Duodenal mucosa (tissue), 2 donors: ENCODE measurements around the gene CARS2.
"Not testable (repeated sequence)": the region's sequence is repeated elsewhere in the genome, so short reads cannot be mapped to it uniquely, and the experiment has no call there.

Experiments used
- H3K27ac ChIP-seq: one replicate; pipeline ENCODE4 v1.7.0; 2013; ENCODE audit warnings: low read depth, low read length
- H3K27me3 ChIP-seq, 2 donors: one replicate each; pipeline ENCODE4 v1.7.0; 2013; ENCODE audit warnings: low read length in 2 of 2, control low read depth in 1 of 2; ENCODE audit not compliant: insufficient read depth in 2 of 2, control insufficient read depth in 1 of 2
- H3K36me3 ChIP-seq, 2 donors: one replicate each; pipeline ENCODE4 v1.7.0; 2013; ENCODE audit warnings: low read length in 2 of 2, control low read depth in 1 of 2; ENCODE audit not compliant: insufficient read depth in 2 of 2, control insufficient read depth in 1 of 2
- H3K4me1 ChIP-seq, 2 donors: one replicate each; pipeline ENCODE4 v1.7.0; 2013; ENCODE audit warnings: low read length in 2 of 2, control low read depth in 1 of 2; ENCODE audit not compliant: insufficient read depth in 2 of 2, control insufficient read depth in 1 of 2
- H3K4me3 ChIP-seq, 2 donors: one replicate each; pipeline ENCODE4 v1.7.0; 2013; ENCODE audit warnings: low read length in 2 of 2, low read depth in 1 of 2
- H3K9ac ChIP-seq, 2 donors: one replicate each; pipeline ENCODE4 v1.7.0; 2013; ENCODE audit warnings: low read length in 2 of 2, low read depth in 1 of 2
- H3K9me3 ChIP-seq, 2 donors: one replicate each; pipeline ENCODE4 v1.7.0; 2013; ENCODE audit warnings: low read length in 2 of 2, control low read depth in 1 of 2; ENCODE audit not compliant: control insufficient read depth in 1 of 2

Gene CARS2

GRCh38 chr13:110684388-110685056, 21.4 kb downstream of the CARS2 start:
- no peaks in the 10 kb centered on the region for H3K9me3 ChIP-seq
- H3K27ac ChIP-seq, result no peak overlapping the region
- H3K27me3 ChIP-seq, result no peaks in the 10 kb centered on the region
- no peak overlapping the region for H3K4me3 ChIP-seq
- H3K4me1 ChIP-seq, result peaks cover 9 to 16% of the 10 kb centered on the region in 2 donors
- no peak overlapping the region for H3K9ac ChIP-seq
- peaks cover 18 to 54% of the 10 kb centered on the region in 2 donors for H3K36me3 ChIP-seq

GRCh38 chr13:110683921-110684320, 22.0 kb downstream of the CARS2 start:
- Histone ChIP-seq H3K27ac (no peak overlapping the region), H3K9me3 (no peaks in the 10 kb centered on the region), H3K36me3 (peaks cover 18 to 56% of the 10 kb centered on the region in 2 donors), H3K4me1 (peaks cover 9 to 16% of the 10 kb centered on the region in 2 donors), H3K9ac (no peak overlapping the region), H3K4me3 (no peak overlapping the region), H3K27me3 (no peaks in the 10 kb centered on the region)

- Histone ChIP-seq H3K4me3 (no peak overlapping the region), H3K27me3 (no peaks in the 10 kb centered on the region), H3K4me1 (peaks cover 9 to 16% of the 10 kb centered on the region in 2 donors), H3K27ac (no peak overlapping the region), H3K36me3 (peaks cover 20 to 62% of the 10 kb centered on the region in 2 donors), H3K9ac (no peak overlapping the region), H3K9me3 (no peaks in the 10 kb centered on the region)
Observed at GRCh38 chr13:110683203-110683883, 22.6 kb downstream of the CARS2 start.

GRCh38 chr13:110682746-110683145, 23.2 kb downstream of the CARS2 start:
- Histone ChIP-seq H3K27ac (no peak overlapping the region), H3K4me3 (no peak overlapping the region), H3K36me3 (peaks cover 24 to 63% of the 10 kb centered on the region in 2 donors), H3K9me3 (no peaks in the 10 kb centered on the region), H3K9ac (no peak overlapping the region), H3K4me1 (peaks cover 9 to 16% of the 10 kb centered on the region in 2 donors), H3K27me3 (no peaks in the 10 kb centered on the region)

- Histone ChIP-seq H3K27ac (no peak overlapping the region), H3K36me3 (peaks cover 23 to 58% of the 10 kb centered on the region in 2 donors), H3K9ac (no peak overlapping the region)
Observed at GRCh38 chr13:110681868-110682550, 23.9 kb downstream of the CARS2 start.

GRCh38 chr13:110680852-110681251, 25.1 kb downstream of the CARS2 start:
- H3K36me3 ChIP-seq, result peaks cover 19 to 57% of the 10 kb centered on the region in 2 donors
- peaks cover 9 to 16% of the 10 kb centered on the region in 2 donors for H3K4me1 ChIP-seq
- no peaks in the 10 kb centered on the region for H3K9me3 ChIP-seq
- no peak overlapping the region for H3K4me3 ChIP-seq
- no peak overlapping the region for H3K9ac ChIP-seq
- H3K27ac ChIP-seq, result no peak overlapping the region
- H3K27me3 ChIP-seq, result no peaks in the 10 kb centered on the region

More at GRCh38 chr13:110681868-110682550, 23.9 kb downstream of the CARS2 start:
- H3K4me1 ChIP-seq, result peaks cover 9 to 16% of the 10 kb centered on the region in 2 donors
- H3K27me3 ChIP-seq, result no peaks in the 10 kb centered on the region
- H3K4me3 ChIP-seq, result no peak overlapping the region
- no peaks in the 10 kb centered on the region for H3K9me3 ChIP-seq

GRCh38 chr13:110677731-110678545, 28.0 kb downstream of the CARS2 start:
- Histone ChIP-seq H3K9me3 (no peaks in the 10 kb centered on the region), H3K9ac (no peak overlapping the region), H3K27ac (no peak overlapping the region), H3K36me3 (peaks cover 12 to 53% of the 10 kb centered on the region in 2 donors), H3K27me3 (no peaks in the 10 kb centered on the region), H3K4me1 (no peaks in the 10 kb centered on the region), H3K4me3 (no peak overlapping the region)

GRCh38 chr13:110676595-110677587, 29.0 kb downstream of the CARS2 start:
- H3K27ac ChIP-seq, result peak overlapping the region; percentile 36
- no peak overlapping the region for H3K4me3 ChIP-seq
- H3K9me3 ChIP-seq, result no peaks in the 10 kb centered on the region
- H3K27me3 ChIP-seq, result no peaks in the 10 kb centered on the region
- H3K4me1 ChIP-seq, result no peaks in the 10 kb centered on the region
- peaks cover 12 to 42% of the 10 kb centered on the region in 2 donors for H3K36me3 ChIP-seq
- no peak overlapping the region for H3K9ac ChIP-seq

GRCh38 chr13:110669814-110670213, 36.1 kb downstream of the CARS2 start:
- peaks cover 17 to 43% of the 10 kb centered on the region in 2 donors for H3K36me3 ChIP-seq
- H3K9me3 ChIP-seq, H3K4me3 ChIP-seq, H3K27me3 ChIP-seq, H3K9ac ChIP-seq, H3K4me1 ChIP-seq, H3K27ac ChIP-seq: not testable (repeated sequence)
